NCI-H748 (cell line): ENCODE measurements around the gene OR2AG1.
"Not testable (repeated sequence)": the region's sequence is repeated elsewhere in the genome, so short reads cannot be mapped to it uniquely, and the experiment has no call there.

Experiments used
- DNase-seq: peaks from one replicate; lab custom pipeline; 2025; ENCODE audit not compliant: unreplicated experiment; lab: John Stamatoyannopoulos, UW

The OR2AG1 gene

DNA sequence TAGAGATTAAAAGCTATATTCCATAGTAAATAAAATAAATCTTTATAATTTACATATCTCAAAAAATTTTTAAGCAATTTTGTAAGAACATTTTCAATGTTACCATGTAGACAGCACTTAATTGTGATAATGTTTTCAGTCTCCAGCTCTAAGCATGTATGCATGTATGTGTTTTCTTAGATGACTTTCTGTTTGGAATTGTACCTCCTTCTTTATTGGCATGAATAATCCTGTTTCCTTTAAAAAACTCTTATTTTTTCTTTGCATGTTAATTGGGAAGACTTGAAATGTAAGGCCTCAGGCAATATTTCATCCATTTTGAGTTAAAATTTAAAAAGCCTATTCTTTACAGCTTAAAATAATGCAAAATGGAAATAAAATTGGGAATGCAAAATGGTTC is 2.0 kb upstream of the OR2AG1 start:
- no peak for DNase-seq

DNA sequence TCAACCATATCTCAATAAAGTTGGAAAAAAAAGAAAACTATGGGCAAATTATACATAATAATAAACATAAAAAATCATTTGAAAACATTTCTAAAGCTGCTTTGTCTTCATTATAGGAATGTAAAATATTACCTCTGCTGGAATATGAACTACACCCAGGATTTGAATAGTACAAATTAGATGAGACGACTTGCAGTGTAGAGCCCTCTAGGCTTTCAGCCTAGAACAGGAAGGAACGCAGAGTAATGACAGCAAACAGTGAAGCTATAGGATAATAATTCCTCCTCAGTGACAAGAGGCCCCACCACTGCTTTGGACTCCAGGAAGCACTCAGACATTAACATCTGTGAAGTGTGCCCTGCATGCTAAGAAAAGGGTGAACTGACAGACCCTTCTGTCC is 7.7 kb downstream of the OR2AG1 start:
- no peak for DNase-seq

DNA sequence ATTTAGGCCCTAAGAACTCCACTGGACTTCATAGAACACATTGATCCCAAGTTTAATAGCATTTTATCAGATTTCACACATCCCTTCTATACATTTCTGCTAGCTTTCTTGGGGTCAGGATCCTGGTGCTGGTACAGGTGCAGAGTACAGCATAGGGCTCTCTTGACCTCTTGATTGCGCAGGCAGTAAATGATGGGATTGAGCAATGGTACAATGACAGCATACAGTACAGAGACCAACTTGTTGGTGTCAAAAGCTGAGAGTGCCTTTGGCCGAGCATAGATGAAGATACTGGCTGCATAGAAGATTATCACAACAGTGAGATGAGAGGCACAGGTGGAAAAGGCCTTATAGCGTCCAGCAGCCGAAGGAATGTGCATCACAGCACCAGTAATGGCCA is 11.8 kb downstream of the OR2AG1 start:
- DNase-seq = no peak

DNA sequence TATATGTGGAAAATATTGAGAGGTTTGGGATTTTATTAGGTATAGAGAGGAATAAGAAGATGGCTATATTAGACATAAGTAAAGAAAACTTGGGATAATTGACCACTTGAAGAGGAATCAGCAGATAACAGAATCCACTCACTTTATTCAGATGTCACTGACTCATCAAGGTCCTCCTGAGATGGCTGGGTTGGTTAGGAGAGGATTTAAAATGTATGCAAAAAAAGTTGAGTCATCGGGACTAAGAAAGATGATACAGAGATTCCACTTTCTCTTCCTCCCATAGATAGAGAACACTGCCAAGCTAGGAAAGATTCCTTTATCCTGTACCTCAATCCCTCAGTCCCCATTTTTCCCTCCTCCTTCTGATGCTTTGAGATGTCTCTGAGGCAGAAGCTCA is 16.6 kb downstream of the OR2AG1 start, which contains the start of gene OR6A2:
Gene OR6A2, minus strand, starts transcription at position 288 of the 400 bp plus-strand sequence. CDS start 3,981 bp downstream, outside the sequence.
- DNase-seq = no peak

DNA sequence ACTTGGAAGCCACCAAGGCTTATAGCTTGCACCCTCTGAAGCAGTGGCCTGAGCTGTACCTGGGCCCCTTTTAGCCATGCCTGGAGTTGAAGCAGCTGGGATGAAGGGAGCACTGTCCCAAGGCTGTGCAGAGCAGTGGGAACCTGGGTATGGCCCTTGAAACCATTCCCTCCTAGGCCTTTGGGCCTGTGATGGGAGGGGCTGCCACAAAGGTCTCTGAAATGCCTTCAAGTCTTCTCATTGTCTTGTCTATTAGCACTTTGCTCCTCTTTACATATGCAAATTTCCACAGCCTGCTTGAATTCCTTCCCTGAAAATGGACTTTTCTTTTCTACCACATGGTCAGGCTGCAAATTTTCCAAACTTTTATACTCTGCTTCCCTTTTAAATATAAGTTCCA is 18.3 kb downstream of the OR2AG1 start:
- not testable (repeated sequence) for DNase-seq

DNA sequence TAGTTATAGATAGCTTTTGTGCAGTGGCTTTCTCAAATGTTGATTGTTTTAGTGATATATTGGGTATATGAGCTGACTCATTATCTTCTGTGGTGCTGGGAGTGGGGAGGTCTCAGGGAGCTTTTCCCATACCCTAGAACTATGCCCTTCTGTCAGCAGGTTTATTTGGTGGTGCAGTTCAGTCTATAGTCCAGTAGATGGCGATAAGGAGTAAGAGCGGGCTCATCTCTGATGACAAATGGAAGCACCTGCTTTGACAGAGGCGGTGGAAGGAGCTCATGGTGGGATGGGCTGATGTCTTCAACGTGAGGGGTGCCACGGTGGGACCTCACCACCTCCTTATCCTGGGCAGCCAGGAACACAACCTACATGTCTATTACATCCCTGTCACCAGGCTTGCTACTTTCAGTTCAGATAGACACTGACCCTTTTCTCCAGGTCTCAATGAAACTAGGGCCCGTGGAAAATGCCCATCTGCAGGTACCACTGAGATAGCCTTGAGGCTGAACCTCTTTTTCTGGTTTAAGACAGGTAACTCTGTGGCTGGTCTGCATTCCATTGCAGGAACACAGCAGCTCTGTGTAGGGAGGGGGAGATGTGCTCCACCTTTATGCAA is 29.7 kb downstream of the OR2AG1 start:
- peak; percentile 45 for DNase-seq

DNA sequence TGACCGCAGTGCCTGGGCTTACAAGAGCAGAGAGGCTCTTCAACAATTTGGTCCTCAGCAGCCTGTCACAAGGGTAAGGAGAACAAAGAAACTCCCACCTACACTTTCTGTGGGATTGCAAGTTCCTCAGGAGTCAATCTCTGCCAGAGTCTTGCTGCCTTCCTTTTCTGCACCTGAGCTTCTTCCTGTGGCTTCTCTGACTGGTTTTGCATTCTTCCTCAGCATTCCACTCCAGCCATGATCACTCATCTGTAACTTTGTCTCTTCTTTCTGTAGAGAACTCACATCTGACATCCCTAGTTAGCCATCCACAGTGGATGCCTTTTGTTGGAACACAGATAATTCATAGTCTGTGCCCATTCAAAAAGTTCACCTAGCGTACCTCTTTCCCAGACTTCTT is 30.8 kb downstream of the OR2AG1 start:
- DNase-seq = no peak

DNA sequence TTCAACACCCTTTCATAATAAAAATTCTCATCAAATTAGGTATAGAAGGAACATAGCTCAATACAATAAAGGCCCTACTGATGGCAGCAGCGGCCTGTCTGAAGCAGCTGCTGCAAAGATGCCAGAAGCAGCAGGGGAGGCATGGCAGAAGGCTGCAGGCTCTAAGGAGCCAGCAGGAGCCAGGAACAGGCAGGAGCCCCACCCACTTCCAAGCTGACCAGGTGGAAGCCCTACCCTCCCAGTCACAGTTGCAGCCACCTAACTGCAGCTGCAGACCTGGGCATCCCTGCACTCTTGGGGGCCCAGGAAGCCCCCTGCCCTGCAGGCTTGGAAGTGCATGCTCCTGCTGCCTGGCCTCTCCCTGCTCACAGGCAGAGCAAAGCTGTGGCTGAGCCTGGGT is 34.9 kb downstream of the OR2AG1 start:
- peak; percentile 44 for DNase-seq

DNA sequence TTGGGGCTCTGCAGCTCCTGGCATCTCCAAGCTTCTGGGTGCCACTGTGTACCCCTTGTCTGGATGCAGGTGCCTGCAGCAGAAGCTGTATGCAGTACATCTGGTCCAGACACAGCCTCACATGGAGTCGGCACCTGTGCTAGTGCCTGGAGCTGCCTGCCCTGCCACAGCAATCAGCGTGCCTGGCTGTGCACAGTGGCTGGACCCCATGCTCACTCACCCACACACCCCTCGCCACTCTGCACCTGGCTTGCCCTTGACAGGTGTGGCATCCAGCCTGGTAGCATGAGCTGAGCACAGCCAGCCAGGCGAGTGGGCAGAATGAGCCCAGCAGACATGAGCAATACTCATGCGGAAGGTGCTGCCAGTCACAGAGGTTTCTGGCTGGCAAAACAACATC is 36.1 kb downstream of the OR2AG1 start:
- no peak for DNase-seq

DNA sequence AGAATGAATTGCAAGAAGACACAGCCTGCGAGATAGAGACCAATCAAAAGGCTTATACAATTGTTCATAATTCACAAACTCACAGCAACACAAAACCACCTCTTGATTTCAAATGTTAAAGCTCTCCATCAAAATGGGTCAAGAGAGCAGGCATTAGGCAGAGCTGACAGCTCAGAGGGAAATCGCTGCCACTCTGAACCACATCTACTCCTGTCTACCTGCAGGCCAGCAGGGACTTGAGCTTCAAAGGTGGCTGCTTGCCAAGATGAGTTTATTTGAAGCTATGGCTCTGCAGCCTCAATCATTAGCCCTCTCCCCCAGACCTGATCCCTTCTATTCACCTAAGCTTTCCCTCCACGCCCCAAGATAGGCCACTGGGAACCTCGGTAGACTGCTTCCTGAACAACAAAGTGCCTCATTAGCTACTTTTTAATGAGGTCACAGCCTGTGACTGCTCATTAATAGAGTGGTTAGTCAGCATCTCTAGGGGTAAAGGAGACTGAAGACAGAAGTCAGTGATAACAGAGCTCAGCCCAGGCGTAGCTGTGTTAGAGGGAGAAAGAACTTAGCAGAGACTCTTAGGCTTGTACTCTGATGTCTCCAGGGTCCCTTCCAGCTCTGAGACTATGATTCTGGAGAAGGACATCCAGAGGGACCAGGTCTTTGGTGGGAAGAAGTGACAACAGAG is 41.5 kb downstream of the OR2AG1 start:
- no peak for DNase-seq

DNA sequence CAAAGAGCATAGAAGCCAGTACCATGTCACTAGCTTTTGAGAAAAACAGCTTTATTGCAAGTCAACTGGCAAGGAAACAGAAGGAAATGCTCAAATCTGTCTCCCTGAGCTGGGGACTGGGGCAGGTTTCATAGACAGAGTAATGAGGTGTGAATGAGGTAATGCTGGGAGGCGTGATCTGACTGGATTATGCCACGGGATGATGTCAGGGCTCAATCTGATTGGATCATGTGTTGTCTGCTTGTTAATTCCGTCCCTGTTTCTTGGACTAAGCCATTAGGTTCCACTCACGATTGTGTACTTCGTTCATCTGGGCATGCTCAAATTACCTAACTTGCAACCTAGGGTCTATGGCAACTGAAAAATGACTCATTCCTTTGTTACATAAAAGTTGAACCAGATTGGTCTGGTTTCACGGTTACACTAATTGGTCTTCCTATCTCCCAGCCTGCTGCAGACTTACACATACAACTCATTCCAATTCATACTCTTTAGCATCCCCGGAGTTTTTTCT is 42.5 kb downstream of the OR2AG1 start:
- DNase-seq = peak; percentile 53

DNA sequence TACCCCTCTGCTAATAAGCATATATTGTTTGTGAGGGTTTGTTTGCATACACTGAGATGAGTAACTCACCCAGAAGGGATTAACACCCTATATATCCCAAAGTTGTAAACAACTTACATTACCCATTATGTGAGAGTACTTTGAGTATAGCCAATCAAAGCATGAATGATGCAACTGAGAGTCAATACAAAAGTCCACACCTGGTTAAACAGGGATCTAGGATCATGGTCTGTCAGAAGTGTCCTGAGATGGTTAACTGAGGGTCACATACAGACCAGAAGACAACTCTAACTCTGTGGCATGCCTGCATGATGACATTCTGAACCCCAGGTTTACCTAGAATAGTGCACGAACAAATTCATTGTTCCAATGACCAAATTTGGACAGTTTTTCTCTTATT is 45.3 kb downstream of the OR2AG1 start:
- peak; percentile 6 for DNase-seq

DNA sequence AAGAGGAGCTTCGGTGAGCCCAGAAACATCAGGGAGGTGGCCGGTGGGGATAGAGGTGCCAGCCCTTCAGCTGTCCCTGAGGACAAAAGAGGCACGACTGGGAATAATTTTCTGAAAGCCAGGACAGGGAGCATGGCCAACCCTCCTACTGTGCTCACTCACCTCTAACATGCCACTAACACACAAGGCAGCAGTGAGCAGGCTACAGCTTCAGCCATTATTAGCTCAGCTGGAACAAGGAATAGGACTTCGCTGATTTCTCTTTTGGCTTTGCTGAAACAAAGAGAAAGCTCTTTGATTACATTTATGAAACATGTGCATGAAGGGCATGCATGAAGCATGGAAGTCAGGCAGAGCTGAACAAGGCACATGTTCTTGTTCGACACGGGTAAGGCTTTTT is 50.5 kb downstream of the OR2AG1 start:
- no peak for DNase-seq

DNA sequence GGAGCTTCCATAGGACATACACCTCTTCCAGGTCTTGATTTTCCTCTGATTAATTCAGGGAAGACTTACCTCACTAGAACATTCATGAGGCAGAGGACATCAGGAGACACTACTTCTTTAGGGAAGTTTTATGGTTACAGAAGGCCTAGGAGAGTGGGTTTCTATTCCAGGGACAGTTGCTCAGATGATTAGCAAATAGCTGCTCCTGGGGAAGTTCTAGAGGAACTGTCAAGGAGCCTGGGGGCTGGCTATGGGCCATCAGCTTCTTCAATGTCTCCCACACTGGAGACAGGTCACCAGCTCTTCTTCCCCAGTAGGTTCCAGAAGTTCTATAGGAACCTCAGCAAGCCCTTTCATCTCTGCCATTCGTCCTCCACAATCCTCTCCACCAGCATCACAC is 51.2 kb downstream of the OR2AG1 start:
- no peak for DNase-seq
